ENCODE results near the gene KDM6B.
A peak's percentile ranks its signal among the peaks of the same experiment; 100 is the strongest.
"Not testable (repeated sequence)": the region's sequence is repeated elsewhere in the genome, so short reads cannot be mapped to it uniquely, and the experiment has no call there.

KDM6B gene

GRCh38 chr17:7850701-7851437 lies 16.9 kb downstream of the KDM6B start:
- no peak for FAIRE-seq
- DNase-seq (ENCODE audit: extremely low spot score, insufficient read length, low read depth), result no peak

GRCh38 chr17:7851438-7852261 lies 17.6 kb downstream of the KDM6B start:
- FAIRE-seq, result peak; percentile 97
- no peak for DNase-seq (ENCODE audit: extremely low spot score, insufficient read length, low read depth)

- FAIRE-seq (no peak), DNase-seq (ENCODE audit: extremely low spot score, insufficient read length, low read depth) (no peak)
Observed at GRCh38 chr17:7852262-7852670, 18.2 kb downstream of the KDM6B start.

DNA sequence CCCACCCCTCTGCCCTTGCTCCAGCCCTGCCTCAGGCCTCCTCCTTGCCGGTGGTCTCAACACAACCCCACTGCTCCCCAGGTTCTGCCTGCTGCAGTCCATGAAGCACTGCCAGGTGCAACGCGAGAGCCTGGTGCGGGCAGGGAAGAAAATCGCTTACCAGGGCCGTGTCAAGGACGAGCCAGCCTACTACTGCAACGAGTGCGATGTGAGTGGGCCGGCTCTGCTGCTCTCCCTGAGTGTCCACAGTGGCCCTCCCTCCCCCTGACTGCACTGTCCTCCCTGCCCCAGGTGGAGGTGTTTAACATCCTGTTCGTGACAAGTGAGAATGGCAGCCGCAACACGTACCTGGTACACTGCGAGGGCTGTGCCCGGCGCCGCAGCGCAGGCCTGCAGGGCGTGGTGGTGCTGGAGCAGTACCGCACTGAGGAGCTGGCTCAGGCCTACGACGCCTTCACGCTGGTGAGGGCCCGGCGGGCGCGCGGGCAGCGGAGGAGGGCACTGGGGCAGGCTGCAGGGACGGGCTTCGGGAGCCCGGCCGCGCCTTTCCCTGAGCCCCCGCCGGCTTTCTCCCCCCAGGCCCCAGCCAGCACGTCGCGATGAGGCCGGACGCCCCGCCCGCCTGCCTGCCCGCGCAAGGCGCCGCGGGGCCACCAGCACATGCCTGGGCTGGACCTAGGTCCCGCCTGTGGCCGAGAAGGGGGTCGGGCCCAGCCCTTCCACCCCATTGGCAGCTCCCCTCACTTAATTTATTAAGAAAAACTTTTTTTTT lies 19.1 kb downstream of the KDM6B start:
- FAIRE-seq, result no peak

DNA sequence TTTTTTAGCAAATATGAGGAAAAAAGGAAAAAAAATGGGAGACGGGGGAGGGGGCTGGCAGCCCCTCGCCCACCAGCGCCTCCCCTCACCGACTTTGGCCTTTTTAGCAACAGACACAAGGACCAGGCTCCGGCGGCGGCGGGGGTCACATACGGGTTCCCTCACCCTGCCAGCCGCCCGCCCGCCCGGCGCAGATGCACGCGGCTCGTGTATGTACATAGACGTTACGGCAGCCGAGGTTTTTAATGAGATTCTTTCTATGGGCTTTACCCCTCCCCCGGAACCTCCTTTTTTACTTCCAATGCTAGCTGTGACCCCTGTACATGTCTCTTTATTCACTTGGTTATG lies 19.6 kb downstream of the KDM6B start:
- DNase-seq (ENCODE audit: extremely low spot score, insufficient read length, low read depth) (no peak), FAIRE-seq (no peak)

More for the DNA sequence above, 19.1 kb downstream of the KDM6B start:
- DNase-seq (ENCODE audit: extremely low spot score, insufficient read length, low read depth), result no peak

GRCh38 chr17:7854078-7854777 lies 20.2 kb downstream of the KDM6B start:
- no peak for DNase-seq (ENCODE audit: extremely low spot score, insufficient read length, low read depth)
- FAIRE-seq, result no peak

DNA sequence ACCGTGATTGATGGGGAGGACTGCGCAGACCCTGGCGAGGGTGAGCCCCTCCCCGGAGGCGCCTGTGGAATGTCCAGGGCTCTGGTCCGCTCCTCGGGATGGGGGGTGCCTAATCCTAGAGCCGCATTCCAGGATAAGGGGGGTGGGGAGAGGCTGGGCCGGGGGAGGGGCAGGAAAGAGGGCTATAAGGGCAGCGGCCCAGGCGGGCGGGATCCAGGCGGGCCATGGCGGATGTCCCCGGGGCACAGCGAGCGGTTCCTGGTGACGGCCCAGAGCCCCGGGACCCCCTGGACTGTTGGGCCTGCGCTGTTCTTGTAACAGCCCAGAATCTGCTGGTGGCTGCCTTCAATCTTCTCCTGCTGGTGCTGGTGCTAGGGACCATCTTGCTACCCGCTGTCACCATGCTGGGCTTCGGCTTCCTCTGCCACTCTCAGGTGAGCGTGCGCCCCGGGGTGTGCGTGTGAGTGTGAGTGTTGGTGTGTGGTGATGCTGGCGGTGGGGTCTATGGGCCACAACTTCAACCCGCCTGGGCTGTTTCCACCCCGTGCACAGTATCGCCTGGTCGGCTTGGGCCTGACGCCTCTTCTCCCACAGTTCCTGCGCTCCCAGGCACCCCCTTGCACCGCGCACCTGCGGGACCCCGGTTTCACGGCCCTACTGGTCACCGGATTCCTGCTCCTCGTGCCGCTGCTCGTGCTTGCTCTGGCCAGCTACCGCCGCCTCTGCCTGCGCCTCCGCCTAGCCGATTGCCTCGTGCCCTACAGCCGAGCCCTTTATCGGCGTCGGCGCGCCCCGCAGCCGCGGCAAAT lies 21.0 kb downstream of the KDM6B start, which contains the start of gene TMEM88:
Gene TMEM88 (plus strand): TSS at position 216 of the 809 bp plus-strand sequence. CDS start 9 bp downstream, at position 225.
- DNase-seq (ENCODE audit: extremely low spot score, insufficient read length, low read depth), result no peak
- FAIRE-seq, result no peak

DNA sequence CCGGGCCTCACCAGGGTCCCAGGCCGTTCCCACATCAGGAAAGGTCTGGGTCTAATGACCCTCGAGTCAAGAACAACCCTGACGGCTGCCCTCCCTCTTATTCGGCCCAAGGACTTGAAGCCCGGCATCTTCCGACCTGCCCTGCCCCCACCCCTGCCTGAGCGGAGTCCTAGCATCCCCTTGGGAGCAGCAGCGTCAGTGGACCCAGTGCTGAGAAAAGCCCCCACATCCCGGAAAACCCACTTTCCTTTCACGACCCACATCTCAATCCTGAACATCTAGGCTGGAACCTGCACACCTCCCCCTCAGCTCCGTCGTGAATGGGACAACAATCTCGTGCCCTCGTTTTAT lies 21.6 kb downstream of the KDM6B start:
- FAIRE-seq (no peak), DNase-seq (ENCODE audit: extremely low spot score, insufficient read length, low read depth) (no peak)

- no peak for DNase-seq (ENCODE audit: extremely low spot score, insufficient read length, low read depth)
- FAIRE-seq, result peak; percentile 42
Observed at GRCh38 chr17:7856011-7856810, 22.2 kb downstream of the KDM6B start.

DNA sequence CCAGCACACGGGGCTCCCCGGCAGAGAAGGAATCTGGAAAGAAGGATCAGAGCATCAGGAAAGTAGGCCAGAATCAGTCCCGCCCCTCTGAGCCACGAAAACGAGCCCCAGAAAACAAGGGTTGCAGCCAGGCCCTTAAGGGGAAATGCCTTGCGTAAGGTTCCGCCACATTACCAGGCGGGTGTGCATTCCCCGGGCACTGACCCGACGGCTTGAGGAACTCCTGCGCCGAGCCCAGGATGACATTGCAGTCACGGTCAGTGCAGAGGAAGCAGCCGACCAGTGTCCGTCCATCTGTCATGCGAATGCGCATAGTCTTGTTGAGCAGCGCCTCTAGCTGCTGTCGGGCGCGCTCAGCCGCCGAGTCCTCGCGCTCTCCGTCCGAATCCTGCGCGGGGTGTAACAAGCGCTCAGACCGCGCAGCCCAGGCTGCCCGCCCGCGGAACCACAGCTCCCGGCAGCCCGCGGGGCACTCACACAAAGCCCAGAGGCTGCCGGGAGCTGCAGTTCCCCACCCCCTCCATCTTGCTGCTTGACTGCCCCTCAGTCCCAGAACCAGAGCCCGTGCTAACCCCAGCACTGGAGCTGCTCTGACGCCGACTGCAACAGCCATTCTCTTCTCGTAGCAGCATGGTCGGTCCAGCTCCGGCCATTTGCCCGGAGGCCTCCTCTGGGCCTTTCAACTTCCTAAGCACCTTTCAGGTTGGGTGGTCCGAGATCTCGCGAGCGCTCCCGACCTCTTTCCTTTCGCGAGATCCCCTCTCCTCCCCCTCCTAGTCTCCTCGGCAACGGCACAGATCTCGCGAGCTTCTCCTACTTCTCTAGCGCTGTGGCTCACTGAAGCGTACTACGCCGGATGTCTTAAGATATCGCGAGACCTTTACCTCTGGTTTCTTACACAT lies 23.0 kb downstream of the KDM6B start, which contains the start of gene NAA38:
Gene NAA38 (minus strand): TSS at position 749 of the 902 bp plus-strand sequence. CDS start 96 bp downstream, at position 653.
- peak; percentile 87 for DNase-seq (ENCODE audit: extremely low spot score, insufficient read length, low read depth)
- FAIRE-seq, result peak; percentile 100

GRCh38 chr17:7857713-7858521 lies 23.9 kb downstream of the KDM6B start, which contains the start of gene CYB5D1:
Gene CYB5D1, plus strand, starts transcription at chr17:7858003. Its CDS starts 132 bp downstream, at chr17:7858135.
- FAIRE-seq (no peak), DNase-seq (ENCODE audit: extremely low spot score, insufficient read length, low read depth) (no peak)

DNA sequence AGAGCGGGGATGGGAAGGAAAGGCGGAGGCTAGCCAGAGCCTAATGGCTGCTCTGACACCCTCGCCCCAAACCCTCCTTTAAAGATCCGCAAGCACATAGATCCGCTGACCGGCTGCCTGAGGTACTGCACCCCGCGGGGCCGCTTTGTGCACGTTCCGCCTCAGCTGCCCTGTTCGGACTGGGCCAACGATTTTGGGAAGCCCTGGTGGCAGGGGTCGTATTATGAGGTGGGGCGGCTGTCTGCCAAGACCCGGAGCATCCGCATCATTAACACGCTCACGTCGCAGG lies 24.4 kb downstream of the KDM6B start:
- no peak for DNase-seq (ENCODE audit: extremely low spot score, insufficient read length, low read depth)
- FAIRE-seq, result peak; percentile 9

DNA sequence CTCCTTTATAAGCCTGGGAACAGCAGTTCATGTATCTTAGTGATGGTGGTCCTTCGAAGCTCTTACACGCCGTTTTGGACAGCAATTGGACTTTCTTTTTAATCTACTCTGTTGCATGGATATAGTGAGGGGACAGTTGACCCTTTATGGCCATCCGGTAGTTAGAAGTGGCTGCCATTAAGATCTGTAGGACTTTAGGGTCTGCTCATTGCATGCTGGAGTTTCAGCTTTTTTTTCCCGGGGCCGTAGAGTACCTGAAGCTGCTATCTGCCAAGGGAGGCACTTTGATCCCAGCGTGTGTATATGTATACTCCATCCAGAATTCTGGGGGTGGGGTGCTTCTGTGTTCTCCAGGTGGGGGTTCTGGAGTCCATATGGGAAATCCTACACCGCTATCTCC lies 25.0 kb downstream of the KDM6B start:
- DNase-seq (ENCODE audit: extremely low spot score, insufficient read length, low read depth), result no peak
- no peak for FAIRE-seq

- FAIRE-seq (peak; percentile 60), DNase-seq (ENCODE audit: extremely low spot score, insufficient read length, low read depth) (no peak)
Observed at GRCh38 chr17:7862692-7863437, 28.8 kb downstream of the KDM6B start.

GRCh38 chr17:7864384-7864783 lies 30.4 kb downstream of the KDM6B start:
- not testable (repeated sequence) for DNase-seq (ENCODE audit: extremely low spot score, insufficient read length, low read depth); FAIRE-seq
